Mesodermal cell (in vitro differentiated cells): ENCODE data around the gene PRXL2C.
"Not testable (repeated sequence)": the region's sequence is repeated elsewhere in the genome, so short reads cannot be mapped to it uniquely, and the experiment has no call there.

Source experiments
- H3K27ac ChIP-seq: 2 replicates; pipeline ENCODE4 v1.7.0; 2013; ENCODE audit warnings: mild to moderate bottlenecking, low read depth, low read length, moderate library complexity; ENCODE audit not compliant: severe bottlenecking
- H3K36me3 ChIP-seq: 2 replicates; pipeline ENCODE4 v1.7.1; 2013; ENCODE audit warnings: mild to moderate bottlenecking, low read length, moderate library complexity; ENCODE audit not compliant: control insufficient read depth, insufficient read depth
- H3K4me1 ChIP-seq: one replicate; pipeline ENCODE4 v1.7.1; 2013; ENCODE audit warnings: mild to moderate bottlenecking, low read length; ENCODE audit not compliant: insufficient read depth, control insufficient read depth, poor library complexity, severe bottlenecking
- H3K4me3 ChIP-seq: 2 replicates; pipeline ENCODE4 v1.7.0; 2013; ENCODE audit warnings: low read length, control low read depth, mild to moderate bottlenecking; ENCODE audit not compliant: insufficient read depth, poor library complexity, severe bottlenecking; ENCODE audit errors: extremely low read depth
- H3K9me3 ChIP-seq: 2 replicates; pipeline ENCODE4 v1.7.1; 2013; ENCODE audit warnings: mild to moderate bottlenecking, low read length, moderate library complexity; ENCODE audit not compliant: control insufficient read depth
- WGBS, 2 experiments: methylation state at CpG; one replicate each; pipeline ENCODE4 v1.1.5; 2013; ENCODE audit warnings: missing lambda C conversion rate in 2 of 2; ENCODE audit not compliant: insufficient coverage in 2 of 2; 5-methylcytosine and 5-hydroxymethylcytosine counted together

Gene PRXL2C

GRCh38 chr9:96646081-96646991 is 8.8 kb downstream of the PRXL2C start:
- Histone ChIP-seq H3K4me1 (no peaks in the 10 kb centered on the region), H3K27ac (no peak overlapping the region), H3K4me3 (no peak overlapping the region), H3K36me3 (peaks cover 63% of the 10 kb centered on the region), H3K9me3 (no peaks in the 10 kb centered on the region)
- 87 to 95% methylated on average over 12 of the region's 13 CpGs for WGBS, 2 experiments

- 67% methylated on average over 1 of the region's 2 CpGs; no CpG with 5 or more reads in 1 of the 2 experiments for WGBS, 2 experiments
- H3K36me3 ChIP-seq = peaks cover 43% of the 10 kb centered on the region
- no peaks in the 10 kb centered on the region for H3K4me1 ChIP-seq
- H3K9me3 ChIP-seq = no peaks in the 10 kb centered on the region
- no peak overlapping the region for H3K27ac ChIP-seq
- H3K4me3 ChIP-seq = no peak overlapping the region
These were observed 11.0 kb downstream of the PRXL2C start for GRCh38 chr9:96644137-96644536.

GRCh38 chr9:96641514-96641913 is 13.6 kb downstream of the PRXL2C start:
- H3K9me3 ChIP-seq = no peaks in the 10 kb centered on the region
- H3K27ac ChIP-seq = no peak overlapping the region
- WGBS, 2 experiments = 80 to 83% methylated on average over 1 of the region's 3 CpGs
- H3K36me3 ChIP-seq = peaks cover 34% of the 10 kb centered on the region
- no peaks in the 10 kb centered on the region for H3K4me1 ChIP-seq
- H3K4me3 ChIP-seq = no peak overlapping the region

GRCh38 chr9:96638606-96639364 is 16.3 kb downstream of the PRXL2C start:
- Histone ChIP-seq H3K27ac (no peak overlapping the region), H3K4me3 (no peak overlapping the region)
- WGBS, 2 experiments = 89% methylated on average over 16 to 17 of the region's 19 CpGs

GRCh38 chr9:96636368-96636767 is 18.7 kb downstream of the PRXL2C start:
- Histone ChIP-seq H3K27ac (no peak overlapping the region), H3K4me3 (no peak overlapping the region), H3K9me3 (no peaks in the 10 kb centered on the region), H3K36me3 (peaks cover under 1% of the 10 kb centered on the region), H3K4me1 (no peaks in the 10 kb centered on the region)
- WGBS, 2 experiments = 92 to 100% methylated on average over 1 of the region's 1 CpG

More at GRCh38 chr9:96638606-96639364, 16.3 kb downstream of the PRXL2C start:
- Histone ChIP-seq H3K9me3 (no peaks in the 10 kb centered on the region), H3K4me1 (no peaks in the 10 kb centered on the region), H3K36me3 (peaks cover 9% of the 10 kb centered on the region)

GRCh38 chr9:96633579-96633978 is 21.5 kb downstream of the PRXL2C start:
- not testable (repeated sequence) for H3K36me3 ChIP-seq, H3K27ac ChIP-seq, H3K9me3 ChIP-seq, H3K4me1 ChIP-seq, H3K4me3 ChIP-seq
- WGBS, 2 experiments = 94 to 100% methylated on average over 2 to 7 of the region's 8 CpGs

DNA sequence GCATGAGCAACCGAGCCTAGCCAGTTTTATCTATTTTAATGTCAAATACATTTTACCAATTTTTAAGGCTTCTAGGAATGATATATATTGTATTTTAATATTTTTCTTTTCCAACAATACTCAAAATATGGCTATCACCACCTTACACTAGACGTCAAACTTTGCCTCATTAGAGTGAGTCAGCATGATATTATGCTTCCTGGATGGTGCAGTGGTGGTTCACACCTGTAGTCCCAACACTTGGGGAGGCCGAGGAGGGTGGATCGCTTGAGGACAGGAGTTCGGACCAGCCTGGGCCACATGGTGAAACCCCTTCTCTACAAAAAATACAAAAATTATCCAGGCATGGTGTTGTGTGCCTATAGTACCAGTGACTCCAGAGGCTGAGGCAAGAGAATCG is 28.2 kb downstream of the PRXL2C start:
- 91% methylated on average over 1 of the region's 6 CpGs for WGBS, 2 experiments
- no peaks in the 10 kb centered on the region for H3K36me3 ChIP-seq
- H3K27ac ChIP-seq = no peak overlapping the region
- H3K4me3 ChIP-seq = no peak overlapping the region
- H3K4me1 ChIP-seq = peaks cover 4% of the 10 kb centered on the region
- H3K9me3 ChIP-seq = no peaks in the 10 kb centered on the region

GRCh38 chr9:96621618-96622017 is 33.5 kb downstream of the PRXL2C start:
- no peak overlapping the region for H3K4me3 ChIP-seq
- H3K9me3 ChIP-seq = no peaks in the 10 kb centered on the region
- H3K36me3 ChIP-seq = no peaks in the 10 kb centered on the region
- peak overlapping the region; percentile 0 for H3K27ac ChIP-seq
- WGBS, 2 experiments = 37 to 78% methylated on average over 1 to 2 of the region's 4 CpGs
- peaks cover 11% of the 10 kb centered on the region for H3K4me1 ChIP-seq

- Histone ChIP-seq H3K36me3 (no peaks in the 10 kb centered on the region), H3K9me3 (no peaks in the 10 kb centered on the region), H3K4me3 (no peak overlapping the region), H3K4me1 (peaks cover 11% of the 10 kb centered on the region), H3K27ac (peak overlapping the region; percentile 76)
- WGBS, 2 experiments = 3 to 14% methylated on average over 4 to 6 of the region's 7 CpGs
These were observed 34.3 kb downstream of the PRXL2C start for GRCh38 chr9:96620832-96621269.

- H3K4me3 ChIP-seq = peak overlapping the region; percentile 52
- no peaks in the 10 kb centered on the region for H3K9me3 ChIP-seq
- H3K4me1 ChIP-seq = peaks cover 11% of the 10 kb centered on the region
- H3K27ac ChIP-seq = peak overlapping the region; percentile 76
- H3K36me3 ChIP-seq = no peaks in the 10 kb centered on the region
- WGBS, 2 experiments = 23 to 29% methylated on average over 4 to 8 of the region's 11 CpGs
These were observed 35.0 kb downstream of the PRXL2C start for GRCh38 chr9:96620181-96620514.
